Measurements from ENCODE around the gene GRIK4.

GRIK4 gene

DNA sequence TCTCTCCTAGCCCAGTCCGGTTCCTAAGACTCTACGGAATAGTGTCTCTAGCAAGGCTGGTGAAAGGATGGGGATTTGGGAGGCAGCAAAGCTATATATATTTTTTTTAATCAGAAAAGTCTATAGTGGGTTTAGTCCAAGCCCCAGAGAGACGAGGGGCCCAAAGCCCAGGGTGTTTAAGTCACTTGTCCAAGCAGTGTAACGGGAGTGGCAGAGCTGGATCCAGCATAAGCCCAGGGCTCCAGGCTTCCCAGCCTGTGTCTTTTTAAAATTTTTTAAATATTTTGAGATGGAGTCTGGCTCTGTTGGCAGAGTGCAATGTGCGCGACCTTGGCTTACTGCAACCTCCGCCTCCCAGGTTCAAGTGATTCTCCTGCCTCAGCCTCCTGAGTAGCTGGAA lies 6.8 kb downstream of the GRIK4 start:
- H3K4me3 ChIP-seq (ENCODE audit: low read length), result no peak overlapping the region
- DNase-seq (ENCODE audit: low read depth), result no peak
- TF ChIP-seq, protein P1, sequence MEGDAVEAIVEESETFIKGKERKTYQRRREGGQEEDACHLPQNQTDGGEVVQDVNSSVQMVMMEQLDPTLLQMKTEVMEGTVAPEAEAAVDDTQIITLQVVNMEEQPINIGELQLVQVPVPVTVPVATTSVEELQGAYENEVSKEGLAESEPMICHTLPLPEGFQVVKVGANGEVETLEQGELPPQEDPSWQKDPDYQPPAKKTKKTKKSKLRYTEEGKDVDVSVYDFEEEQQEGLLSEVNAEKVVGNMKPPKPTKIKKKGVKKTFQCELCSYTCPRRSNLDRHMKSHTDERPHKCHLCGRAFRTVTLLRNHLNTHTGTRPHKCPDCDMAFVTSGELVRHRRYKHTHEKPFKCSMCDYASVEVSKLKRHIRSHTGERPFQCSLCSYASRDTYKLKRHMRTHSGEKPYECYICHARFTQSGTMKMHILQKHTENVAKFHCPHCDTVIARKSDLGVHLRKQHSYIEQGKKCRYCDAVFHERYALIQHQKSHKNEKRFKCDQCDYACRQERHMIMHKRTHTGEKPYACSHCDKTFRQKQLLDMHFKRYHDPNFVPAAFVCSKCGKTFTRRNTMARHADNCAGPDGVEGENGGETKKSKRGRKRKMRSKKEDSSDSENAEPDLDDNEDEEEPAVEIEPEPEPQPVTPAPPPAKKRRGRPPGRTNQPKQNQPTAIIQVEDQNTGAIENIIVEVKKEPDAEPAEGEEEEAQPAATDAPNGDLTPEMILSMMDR (conservative IDR thresholded peaks at IDR 0.05; ENCODE audit: low read depth, low read length), result no peak

DNA sequence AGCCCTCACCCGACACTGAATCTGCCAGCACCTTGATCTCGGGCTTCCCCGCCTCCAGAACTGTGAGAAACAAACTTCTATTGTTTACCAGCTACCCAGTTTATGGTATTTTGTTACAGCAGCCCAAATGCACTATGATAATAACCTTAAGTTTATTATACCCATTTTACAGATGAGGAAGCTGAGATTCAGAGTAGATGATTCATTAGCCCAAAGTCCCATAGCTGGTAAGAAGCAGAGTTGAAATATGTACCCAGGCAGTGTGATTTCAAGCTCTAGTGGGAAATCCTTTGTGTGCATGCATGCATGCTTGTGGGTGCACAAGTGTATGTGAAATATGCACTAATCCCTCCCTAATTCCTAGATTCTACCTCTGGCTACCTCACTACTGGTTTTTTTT lies 7.9 kb downstream of the GRIK4 start:
- no peak overlapping the region for H3K4me3 ChIP-seq (ENCODE audit: low read length)
- TF ChIP-seq, protein P1 (conservative IDR thresholded peaks at IDR 0.05; ENCODE audit: low read depth, low read length), result no peak
- no peak for DNase-seq (ENCODE audit: low read depth)

GRCh38 chr11:120520091-120520822 lies 8.7 kb downstream of the GRIK4 start:
- no peak overlapping the region for H3K4me3 ChIP-seq (ENCODE audit: low read length)
- TF ChIP-seq, protein P1 (conservative IDR thresholded peaks at IDR 0.05; ENCODE audit: low read depth, low read length), result no peak
- DNase-seq (ENCODE audit: low read depth), result no peak

GRCh38 chr11:120521176-120521575 lies 9.6 kb downstream of the GRIK4 start:
- DNase-seq (ENCODE audit: low read depth), result no peak
- TF ChIP-seq, protein P1 (conservative IDR thresholded peaks at IDR 0.05; ENCODE audit: low read depth, low read length), result no peak
- no peak overlapping the region for H3K4me3 ChIP-seq (ENCODE audit: low read length)

GRCh38 chr11:120522021-120522420 lies 10.5 kb downstream of the GRIK4 start:
- TF ChIP-seq, protein P1 (conservative IDR thresholded peaks at IDR 0.05; ENCODE audit: low read depth, low read length), result no peak
- H3K4me3 ChIP-seq (ENCODE audit: low read length), result no peak overlapping the region
- DNase-seq (ENCODE audit: low read depth), result no peak

DNA sequence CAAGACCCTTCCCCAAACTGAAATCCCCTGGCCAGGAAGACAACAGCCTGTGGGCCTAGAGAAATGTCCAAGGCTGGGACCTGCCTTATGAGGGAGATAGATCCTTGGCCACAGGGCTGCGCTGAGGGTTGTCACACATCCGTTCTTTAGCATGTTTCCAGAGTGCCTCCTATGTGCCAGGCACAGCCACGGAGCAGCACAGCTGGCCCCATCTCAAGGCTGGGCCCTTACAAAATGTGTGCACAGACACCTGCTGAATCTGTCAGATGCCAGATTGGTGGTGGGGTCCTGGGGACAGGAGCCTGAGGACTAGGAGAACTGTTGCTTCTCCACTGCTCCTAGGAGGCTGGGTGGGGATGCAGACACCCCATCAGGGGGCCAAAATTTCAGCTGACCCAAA lies 11.2 kb downstream of the GRIK4 start:
- H3K4me3 ChIP-seq (ENCODE audit: low read length), result no peak overlapping the region
- DNase-seq (ENCODE audit: low read depth), result no peak
- TF ChIP-seq, protein P1 (conservative IDR thresholded peaks at IDR 0.05; ENCODE audit: low read depth, low read length), result no peak

DNA sequence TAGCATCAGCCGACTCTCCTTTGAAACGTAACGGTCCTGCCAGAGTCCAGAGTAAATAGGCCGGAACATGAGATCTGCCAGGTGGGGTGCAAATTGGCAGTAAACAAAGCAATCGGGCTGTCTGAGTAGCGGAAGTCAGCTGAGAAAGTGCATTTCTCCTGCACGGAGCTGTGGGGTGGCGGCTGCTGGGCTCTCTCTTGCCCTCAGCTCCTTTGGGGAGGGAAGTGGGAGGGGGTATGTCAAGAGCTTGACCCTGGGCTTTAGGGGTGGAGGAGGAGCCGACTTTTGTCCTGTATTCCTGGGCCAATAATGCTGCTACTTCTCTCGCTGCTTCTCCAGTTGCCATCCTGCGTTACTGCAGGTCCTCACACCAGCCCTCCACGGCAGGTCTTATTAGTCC lies 11.6 kb downstream of the GRIK4 start:
- DNase-seq (ENCODE audit: low read depth), result no peak
- TF ChIP-seq, protein P1 (conservative IDR thresholded peaks at IDR 0.05; ENCODE audit: low read depth, low read length), result no peak
- H3K4me3 ChIP-seq (ENCODE audit: low read length), result no peak overlapping the region

Measured in retinal pigment epithelial cell (primary cell).